HEK293 (cell line): ENCODE measurements around the gene MRGPRE.

Source experiments
- GLI2 ChIP-seq: fragments of 450-650 bp; formaldehyde crosslinking; IDR thresholded peaks from 2 replicates; pipeline ENCODE4; 2017; ENCODE audit warnings: missing biosample characterization, missing genetic modification characterization, low read depth, borderline replicate concordance
- ZNF518A ChIP-seq: fragments of 450-650 bp; formaldehyde crosslinking; conservative IDR thresholded peaks from 2 replicates; pipeline ENCODE4 v1.5.1; 2016; ENCODE audit warnings: low read depth, missing biosample characterization, missing genetic modification characterization
- ZNF837 ChIP-seq: fragments of 450-650 bp; formaldehyde crosslinking; IDR thresholded peaks from 2 replicates; pipeline ENCODE4 v1.5.1; 2016; ENCODE audit warnings: missing biosample characterization, missing genetic modification characterization

GRCh38 chr11:3203221-3204043 lies 28.8 kb downstream of the MRGPRE start:
- TF ChIP-seq ZNF518A (tag by site-specific recombination) (no peak), ZNF837 (tag by site-specific recombination) (no peak), GLI2 (tag by site-specific recombination) (no peak)
